Measurements from ENCODE around the gene DNAH10. TPM values are rescaled to one million over a fixed set of nuclear protein-coding genes. Genes with fewer than 3 reads are reported as not detected.

Gene DNAH10
- total RNA-seq, 1 experiment from 2014 or later: not detected

DNA sequence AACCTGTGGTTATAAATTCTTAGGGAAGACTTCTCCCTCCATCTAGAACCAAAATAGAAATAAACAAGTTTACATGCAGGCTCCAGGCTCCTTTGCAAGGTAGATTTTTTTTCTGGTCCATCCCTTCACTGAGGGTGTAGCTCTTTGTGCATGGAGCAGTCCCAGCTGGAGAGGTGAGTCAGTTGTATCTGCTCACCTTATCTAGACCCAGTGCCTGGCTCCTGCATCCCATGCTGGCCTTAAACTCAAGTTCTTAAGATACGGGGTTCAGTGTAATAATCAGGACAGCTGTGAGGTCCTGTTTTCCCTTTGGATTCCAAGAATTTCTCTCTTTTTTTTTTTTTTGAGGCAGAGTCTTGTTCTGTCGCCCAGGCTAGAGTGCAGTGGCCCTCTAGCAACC is 35.1 kb upstream of the DNAH10 start:
- H3K9me3 ChIP-seq (ENCODE audit: insufficient read depth, low read depth): no peaks in the 10 kb centered on the region
- H3K4me3 ChIP-seq: no peak overlapping the region
- no peak overlapping the region for H3K27ac ChIP-seq
- no peaks in the 10 kb centered on the region for H3K9me2 ChIP-seq (ENCODE audit: insufficient read depth)
- H4K20me1 ChIP-seq (ENCODE audit: insufficient read depth): no peaks in the 10 kb centered on the region
- intact Hi-C loops (cut with micrococcal nuclease; ENCODE audit: unreplicated experiment): no loop called here
- POLR2A ChIA-PET (ENCODE audit: unreplicated experiment): no interaction called here
- DNase-seq: no peak
- H2AFZ ChIP-seq: no peak overlapping the region
- no peaks in the 10 kb centered on the region for H3F3A ChIP-seq (ENCODE audit: insufficient read depth, low read depth)
- H3K36me3 ChIP-seq (ENCODE audit: low read depth): peaks cover 9% of the 10 kb centered on the region; the same call in 1 of the 2 replicates
- no peaks in the 10 kb centered on the region for H3K27me3 ChIP-seq (ENCODE audit: insufficient read depth, low read depth)
- TF ChIP-seq, protein P1, sequence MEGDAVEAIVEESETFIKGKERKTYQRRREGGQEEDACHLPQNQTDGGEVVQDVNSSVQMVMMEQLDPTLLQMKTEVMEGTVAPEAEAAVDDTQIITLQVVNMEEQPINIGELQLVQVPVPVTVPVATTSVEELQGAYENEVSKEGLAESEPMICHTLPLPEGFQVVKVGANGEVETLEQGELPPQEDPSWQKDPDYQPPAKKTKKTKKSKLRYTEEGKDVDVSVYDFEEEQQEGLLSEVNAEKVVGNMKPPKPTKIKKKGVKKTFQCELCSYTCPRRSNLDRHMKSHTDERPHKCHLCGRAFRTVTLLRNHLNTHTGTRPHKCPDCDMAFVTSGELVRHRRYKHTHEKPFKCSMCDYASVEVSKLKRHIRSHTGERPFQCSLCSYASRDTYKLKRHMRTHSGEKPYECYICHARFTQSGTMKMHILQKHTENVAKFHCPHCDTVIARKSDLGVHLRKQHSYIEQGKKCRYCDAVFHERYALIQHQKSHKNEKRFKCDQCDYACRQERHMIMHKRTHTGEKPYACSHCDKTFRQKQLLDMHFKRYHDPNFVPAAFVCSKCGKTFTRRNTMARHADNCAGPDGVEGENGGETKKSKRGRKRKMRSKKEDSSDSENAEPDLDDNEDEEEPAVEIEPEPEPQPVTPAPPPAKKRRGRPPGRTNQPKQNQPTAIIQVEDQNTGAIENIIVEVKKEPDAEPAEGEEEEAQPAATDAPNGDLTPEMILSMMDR (conservative IDR thresholded peaks at IDR 0.05): no peak
- no peak for TF ChIP-seq EZH2 (IDR thresholded peaks at IDR 0.05; ENCODE audit: low read depth)
- H3K79me2 ChIP-seq (ENCODE audit: low read depth): no peaks in the 10 kb centered on the region
- BruUV-seq (replicated peaks): no TSS peak
- H3K4me2 ChIP-seq: no peak overlapping the region
- CTCF ChIA-PET: no interaction called here
- no peaks in the 10 kb centered on the region for H3K4me1 ChIP-seq (replicated peaks; ENCODE audit: insufficient read depth)

- peaks cover 9% of the 10 kb centered on the region; the same call in 1 of the 2 replicates for H3K36me3 ChIP-seq (ENCODE audit: low read depth)
- ChIA-PET POLR2A (ENCODE audit: unreplicated experiment) (no interaction called here), CTCF (no interaction called here)
- no peaks in the 10 kb centered on the region for H3K9me2 ChIP-seq (ENCODE audit: insufficient read depth)
- H3F3A ChIP-seq (ENCODE audit: insufficient read depth, low read depth): no peaks in the 10 kb centered on the region
- BruUV-seq (replicated peaks): no TSS peak
- no peaks in the 10 kb centered on the region for H3K4me1 ChIP-seq (replicated peaks; ENCODE audit: insufficient read depth)
- H2AFZ ChIP-seq: no peak overlapping the region
- TF ChIP-seq EZH2 (IDR thresholded peaks at IDR 0.05; ENCODE audit: low read depth): no peak
- TF ChIP-seq, protein P1 (conservative IDR thresholded peaks at IDR 0.05): no peak
- H3K79me2 ChIP-seq (ENCODE audit: low read depth): no peaks in the 10 kb centered on the region
- H3K4me3 ChIP-seq: no peak overlapping the region
- H4K20me1 ChIP-seq (ENCODE audit: insufficient read depth): no peaks in the 10 kb centered on the region
- H3K4me2 ChIP-seq: no peak overlapping the region
- DNase-seq: no peak
- no peaks in the 10 kb centered on the region for H3K9me3 ChIP-seq (ENCODE audit: insufficient read depth, low read depth)
- no peaks in the 10 kb centered on the region for H3K27me3 ChIP-seq (ENCODE audit: insufficient read depth, low read depth)
- intact Hi-C loops (cut with micrococcal nuclease; ENCODE audit: unreplicated experiment): no loop called here
- H3K27ac ChIP-seq: no peak overlapping the region
These were observed 34.2 kb upstream of the DNAH10 start for GRCh38 chr12:123727878-123728277.

- H3K4me3 ChIP-seq: no peak overlapping the region
- peaks cover 2% of the 10 kb centered on the region; the same call in 1 of the 2 replicates for H3K36me3 ChIP-seq (ENCODE audit: low read depth)
- H3K4me1 ChIP-seq (replicated peaks; ENCODE audit: insufficient read depth): no peaks in the 10 kb centered on the region
- H3K4me2 ChIP-seq: no peak overlapping the region
- no TSS peak for BruUV-seq (replicated peaks)
- H4K20me1 ChIP-seq (ENCODE audit: insufficient read depth): no peaks in the 10 kb centered on the region
- H3K79me2 ChIP-seq (ENCODE audit: low read depth): no peaks in the 10 kb centered on the region
- no peak for TF ChIP-seq EZH2 (IDR thresholded peaks at IDR 0.05; ENCODE audit: low read depth)
- TF ChIP-seq, protein P1 (conservative IDR thresholded peaks at IDR 0.05): no peak
- no peak overlapping the region for H3K27ac ChIP-seq
- H3K27me3 ChIP-seq (ENCODE audit: insufficient read depth, low read depth): no peaks in the 10 kb centered on the region
- no peaks in the 10 kb centered on the region for H3K9me2 ChIP-seq (ENCODE audit: insufficient read depth)
- intact Hi-C loops (cut with micrococcal nuclease; ENCODE audit: unreplicated experiment): no loop called here
- ChIA-PET POLR2A (ENCODE audit: unreplicated experiment) (no interaction called here), CTCF (no interaction called here)
- DNase-seq: no peak
- H3K9me3 ChIP-seq (ENCODE audit: insufficient read depth, low read depth): no peaks in the 10 kb centered on the region
- no peaks in the 10 kb centered on the region for H3F3A ChIP-seq (ENCODE audit: insufficient read depth, low read depth)
- no peak overlapping the region for H2AFZ ChIP-seq
These were observed 30.5 kb upstream of the DNAH10 start for GRCh38 chr12:123731596-123731995.
